D721Med (cell line): ENCODE data around the gene TTC5.

Source experiments
- DNase-seq: peaks from one replicate; pipeline ENCODE4 v3.0.0; 2011; ENCODE audit warnings: low spot score; ENCODE audit not compliant: insufficient read length
- FAIRE-seq: peaks from 2 replicates; lab custom pipeline; 2011; peaks lifted over from hg19 to GRCh38; lab: Jason Lieb, UNC
- CTCF ChIP-seq: IDR thresholded peaks from 2 replicates; pipeline ENCODE4 v1.5.1; 2012; ENCODE audit warnings: mild to moderate bottlenecking, control low read depth; ENCODE audit not compliant: insufficient read depth; ENCODE audit errors: missing control alignments

Gene TTC5

GRCh38 chr14:20262642-20263128 lies 43.1 kb downstream of the TTC5 start:
- DNase-seq, result no peak
- TF ChIP-seq CTCF, result no peak
- FAIRE-seq, result no peak

- FAIRE-seq (no peak), DNase-seq (no peak)
- no peak for TF ChIP-seq CTCF
Observed at GRCh38 chr14:20247646-20248246, 58.0 kb downstream of the TTC5 start.
